ENCODE data around the gene DGKQ. TPM values are rescaled to one million over a fixed set of nuclear protein-coding genes. Genes with fewer than 3 reads are reported as not detected.

DGKQ gene
- total RNA-seq, 1 experiment from 2014 or later, result 11.5 TPM

- no peaks in the 10 kb centered on the region for H3K9me3 ChIP-seq (ENCODE audit: insufficient read depth, low read depth)
- no peak overlapping the region for H3K4me2 ChIP-seq
- H3K79me2 ChIP-seq (ENCODE audit: low read depth), result no peaks in the 10 kb centered on the region
- H3K4me1 ChIP-seq (replicated peaks; ENCODE audit: insufficient read depth), result no peaks in the 10 kb centered on the region
- no peaks in the 10 kb centered on the region for H3K9me2 ChIP-seq (ENCODE audit: insufficient read depth)
- ChIA-PET POLR2A (ENCODE audit: unreplicated experiment) (no interaction called here), CTCF (no interaction called here)
- H3K27ac ChIP-seq, result no peak overlapping the region
- no peaks in the 10 kb centered on the region for H4K20me1 ChIP-seq (ENCODE audit: insufficient read depth)
- H3K27me3 ChIP-seq (ENCODE audit: insufficient read depth, low read depth), result peaks cover 11% of the 10 kb centered on the region; the same call in 1 of the 2 replicates
- intact Hi-C loops (cut with micrococcal nuclease; ENCODE audit: unreplicated experiment), result no loop called here
- TF ChIP-seq CTCF (conservative IDR thresholded peaks at IDR 0.05) (no peak), EZH2 (IDR thresholded peaks at IDR 0.05; ENCODE audit: low read depth) (no peak)
- no TSS peak for BruUV-seq (replicated peaks)
- H3K36me3 ChIP-seq (ENCODE audit: low read depth), result no peaks in the 10 kb centered on the region
- no peak overlapping the region for H3K4me3 ChIP-seq
- peaks cover 15% of the 10 kb centered on the region; the same call in 1 of the 2 replicates for H3F3A ChIP-seq (ENCODE audit: insufficient read depth, low read depth)
- no peak overlapping the region for H2AFZ ChIP-seq
- DNase-seq, result no peak
Measured at GRCh38 chr4:1004557-1005485, 31.5 kb upstream of the DGKQ start.

- H3K9me2 ChIP-seq (ENCODE audit: insufficient read depth), result no peaks in the 10 kb centered on the region
- no peaks in the 10 kb centered on the region for H3K4me1 ChIP-seq (replicated peaks; ENCODE audit: insufficient read depth)
- TF ChIP-seq EZH2 (IDR thresholded peaks at IDR 0.05; ENCODE audit: low read depth) (no peak), CTCF (conservative IDR thresholded peaks at IDR 0.05) (no peak)
- peaks cover 15% of the 10 kb centered on the region; the same call in 1 of the 2 replicates for H3F3A ChIP-seq (ENCODE audit: insufficient read depth, low read depth)
- ChIA-PET CTCF (no interaction called here), POLR2A (ENCODE audit: unreplicated experiment) (no interaction called here)
- intact Hi-C loops (cut with micrococcal nuclease; ENCODE audit: unreplicated experiment), result no loop called here
- no peaks in the 10 kb centered on the region for H4K20me1 ChIP-seq (ENCODE audit: insufficient read depth)
- peaks cover 10% of the 10 kb centered on the region; the same call in 1 of the 2 replicates for H3K27me3 ChIP-seq (ENCODE audit: insufficient read depth, low read depth)
- no peak overlapping the region for H3K4me2 ChIP-seq
- DNase-seq, result no peak
- no peaks in the 10 kb centered on the region for H3K79me2 ChIP-seq (ENCODE audit: low read depth)
- no TSS peak for BruUV-seq (replicated peaks)
- H3K27ac ChIP-seq, result no peak overlapping the region
- H2AFZ ChIP-seq, result no peak overlapping the region
- no peaks in the 10 kb centered on the region for H3K36me3 ChIP-seq (ENCODE audit: low read depth)
- no peak overlapping the region for H3K4me3 ChIP-seq
- H3K9me3 ChIP-seq (ENCODE audit: insufficient read depth, low read depth), result no peaks in the 10 kb centered on the region
Measured at GRCh38 chr4:1004071-1004418, 30.7 kb upstream of the DGKQ start.

DNA sequence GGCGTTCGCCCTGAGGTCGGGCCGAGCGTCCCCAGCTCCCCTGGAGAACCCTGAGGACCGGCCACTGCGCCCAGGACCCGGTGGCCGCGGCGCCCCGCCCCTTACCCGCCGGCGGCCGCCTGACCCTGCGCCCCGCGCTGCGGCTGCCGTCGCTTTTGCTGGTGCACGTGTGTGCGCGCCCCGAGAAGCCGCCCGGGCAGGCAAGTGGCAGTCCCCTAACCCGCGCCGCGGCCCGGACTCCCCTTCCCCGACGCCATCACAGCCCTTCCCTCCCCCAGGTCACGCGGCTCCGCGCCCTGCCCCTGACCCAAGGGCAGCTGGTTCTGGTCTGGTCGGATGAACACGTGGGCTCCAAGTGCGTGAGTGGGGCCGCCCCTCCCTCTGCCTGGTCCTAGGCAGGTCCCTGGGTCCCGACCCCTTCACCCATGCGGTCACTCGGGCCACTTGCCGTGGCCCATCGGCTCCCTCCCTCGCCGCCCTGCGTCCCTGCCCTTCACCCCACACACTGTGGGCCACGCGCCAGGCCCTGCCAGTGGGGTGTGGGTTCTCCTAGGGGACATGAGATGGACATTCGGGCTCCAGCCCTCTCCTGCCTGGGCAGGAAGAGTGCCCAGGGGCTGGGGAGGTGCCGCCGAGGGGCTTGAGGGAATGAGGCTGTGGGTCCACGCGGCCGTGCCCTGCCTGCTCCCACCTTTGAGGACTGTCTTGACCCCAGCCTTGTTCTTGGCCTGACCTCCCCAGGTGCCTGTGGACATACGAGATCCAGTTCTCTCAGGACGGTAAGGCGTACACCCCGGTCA is 30.1 kb upstream of the DGKQ start:
- intact Hi-C loops (cut with micrococcal nuclease; ENCODE audit: unreplicated experiment), result no loop called here
- Histone ChIP-seq H3K4me3 (no peak overlapping the region), H3K79me2 (ENCODE audit: low read depth) (no peaks in the 10 kb centered on the region), H3K4me1 (replicated peaks; ENCODE audit: insufficient read depth) (no peaks in the 10 kb centered on the region), H3F3A (ENCODE audit: insufficient read depth, low read depth) (peaks cover 14% of the 10 kb centered on the region; the same call in 1 of the 2 replicates), H3K9me3 (ENCODE audit: insufficient read depth, low read depth) (no peaks in the 10 kb centered on the region), H3K4me2 (no peak overlapping the region), H4K20me1 (ENCODE audit: insufficient read depth) (no peaks in the 10 kb centered on the region), H3K9me2 (ENCODE audit: insufficient read depth) (no peaks in the 10 kb centered on the region), H3K36me3 (ENCODE audit: low read depth) (no peaks in the 10 kb centered on the region), H3K27ac (no peak overlapping the region), H2AFZ (no peak overlapping the region), H3K27me3 (ENCODE audit: insufficient read depth, low read depth) (peaks cover 5% of the 10 kb centered on the region; the same call in 1 of the 2 replicates)
- TF ChIP-seq CTCF (conservative IDR thresholded peaks at IDR 0.05) (no peak), EZH2 (IDR thresholded peaks at IDR 0.05; ENCODE audit: low read depth) (no peak)
- no peak for DNase-seq
- ChIA-PET CTCF (no interaction called here), POLR2A (ENCODE audit: unreplicated experiment) (no interaction called here)
- BruUV-seq (replicated peaks), result no TSS peak

Data from PC-9 (cell line).